Nephron (organoid): ENCODE data around the gene UNC13B.

Source experiments
- H3K27ac Mint-ChIP-seq, 3 experiments: 2 replicates each; pipeline ENCODE4 v1.8.0; 2020; ENCODE audit warnings: mixed read lengths in 3 of 3, mild to moderate bottlenecking in 2 of 3, moderate library complexity in 1 of 3
- H3K27me3 Mint-ChIP-seq: 2 replicates; pipeline ENCODE4 v1.8.0; 2021; ENCODE audit warnings: low read depth, mild to moderate bottlenecking, moderate library complexity, mixed read lengths
- H3K36me3 Mint-ChIP-seq: 2 replicates; pipeline ENCODE4 v1.8.0; 2020; ENCODE audit warnings: low read depth, mixed read lengths
- H3K4me1 Mint-ChIP-seq: 2 replicates; pipeline ENCODE4 v1.8.0; 2020; ENCODE audit warnings: mixed read lengths
- H3K4me3 Mint-ChIP-seq, 3 experiments: 2 replicates each; pipeline ENCODE4 v1.8.0; 2020; ENCODE audit warnings: mild to moderate bottlenecking in 3 of 3, mixed read lengths in 3 of 3, moderate library complexity in 2 of 3
- H3K9me3 Mint-ChIP-seq: 2 replicates; pipeline ENCODE4 v1.8.0; 2020; ENCODE audit warnings: mixed read lengths
- TF ChIP-seq, protein P1 (sequence below), 3 experiments: fragments of 200-600 bp; sonication (generic); IDR thresholded peaks; one replicate each; pipeline ENCODE4 v1.5.0; 2021; ENCODE audit warnings: antibody characterized with exemption in 3 of 3; ENCODE audit not compliant: unreplicated experiment in 3 of 3

UNC13B gene

DNA sequence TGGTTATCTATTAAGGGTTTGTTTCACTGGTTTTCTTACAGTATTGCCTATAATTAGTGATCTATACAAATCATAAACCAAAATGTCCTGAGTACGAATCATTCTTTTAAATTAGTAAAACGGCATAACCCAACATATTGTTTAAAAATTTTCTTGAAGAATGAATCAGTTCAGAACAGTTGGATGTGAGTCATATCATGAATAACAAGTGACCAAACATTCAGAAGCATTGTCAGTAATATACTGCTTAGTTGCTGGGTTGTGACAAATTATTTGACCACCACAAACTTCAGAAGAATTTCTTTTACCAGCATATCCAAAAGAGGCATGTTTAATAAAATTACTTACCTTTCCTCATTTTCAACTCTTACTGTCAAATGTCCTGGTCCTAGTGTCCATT lies 111.2 kb downstream of the UNC13B start:
- H3K4me3 Mint-ChIP-seq: no peak overlapping the region
- H3K4me1 Mint-ChIP-seq: no peaks in the 10 kb centered on the region
- peaks cover 3% of the 10 kb centered on the region for H3K27me3 Mint-ChIP-seq
- no peaks in the 10 kb centered on the region for H3K36me3 Mint-ChIP-seq
- TF ChIP-seq, protein P1, sequence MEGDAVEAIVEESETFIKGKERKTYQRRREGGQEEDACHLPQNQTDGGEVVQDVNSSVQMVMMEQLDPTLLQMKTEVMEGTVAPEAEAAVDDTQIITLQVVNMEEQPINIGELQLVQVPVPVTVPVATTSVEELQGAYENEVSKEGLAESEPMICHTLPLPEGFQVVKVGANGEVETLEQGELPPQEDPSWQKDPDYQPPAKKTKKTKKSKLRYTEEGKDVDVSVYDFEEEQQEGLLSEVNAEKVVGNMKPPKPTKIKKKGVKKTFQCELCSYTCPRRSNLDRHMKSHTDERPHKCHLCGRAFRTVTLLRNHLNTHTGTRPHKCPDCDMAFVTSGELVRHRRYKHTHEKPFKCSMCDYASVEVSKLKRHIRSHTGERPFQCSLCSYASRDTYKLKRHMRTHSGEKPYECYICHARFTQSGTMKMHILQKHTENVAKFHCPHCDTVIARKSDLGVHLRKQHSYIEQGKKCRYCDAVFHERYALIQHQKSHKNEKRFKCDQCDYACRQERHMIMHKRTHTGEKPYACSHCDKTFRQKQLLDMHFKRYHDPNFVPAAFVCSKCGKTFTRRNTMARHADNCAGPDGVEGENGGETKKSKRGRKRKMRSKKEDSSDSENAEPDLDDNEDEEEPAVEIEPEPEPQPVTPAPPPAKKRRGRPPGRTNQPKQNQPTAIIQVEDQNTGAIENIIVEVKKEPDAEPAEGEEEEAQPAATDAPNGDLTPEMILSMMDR (IDR thresholded peaks at IDR 0.05; ENCODE audit: unreplicated experiment in 3 of 3): no peak
- H3K27ac Mint-ChIP-seq: no peak overlapping the region
- no peaks in the 10 kb centered on the region for H3K9me3 Mint-ChIP-seq

DNA sequence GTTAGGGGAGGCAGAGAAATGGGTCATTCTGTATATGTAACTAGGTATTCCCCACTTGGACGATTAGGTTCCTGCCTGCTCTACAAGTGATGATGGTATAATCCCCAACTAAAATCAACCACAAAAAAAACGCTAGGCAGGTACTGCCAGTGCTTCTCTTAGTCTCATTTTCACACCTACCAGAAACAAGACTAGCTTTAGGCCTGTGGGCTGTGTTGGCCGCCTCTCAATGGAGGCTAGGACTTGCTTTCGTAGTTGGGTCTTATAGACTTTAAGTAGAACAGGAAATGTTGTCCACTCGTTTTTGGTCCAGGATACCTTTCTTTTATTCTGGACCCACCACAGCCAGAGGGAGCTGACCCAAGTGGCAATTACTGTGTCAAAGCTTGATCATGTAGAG lies 111.8 kb downstream of the UNC13B start:
- H3K27ac Mint-ChIP-seq: no peak overlapping the region

DNA sequence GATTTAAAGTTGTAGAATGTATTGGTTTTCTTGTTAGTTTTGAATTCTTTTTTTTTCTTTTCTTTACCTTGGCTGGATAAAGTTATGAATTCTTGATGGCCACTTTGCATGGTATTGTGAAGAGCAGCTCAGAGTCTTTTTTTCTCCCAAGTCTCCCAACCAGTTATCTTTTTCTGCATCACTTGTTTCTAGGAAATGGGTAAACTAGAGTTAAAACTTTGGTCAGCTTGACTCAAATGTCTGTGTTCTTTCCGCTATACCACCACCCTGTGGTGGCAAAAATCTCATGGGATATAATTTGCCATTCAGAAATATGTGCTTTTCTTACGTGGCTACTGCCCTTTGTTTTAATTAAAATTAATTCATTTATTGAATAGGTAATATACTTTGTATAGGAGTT lies 113.2 kb downstream of the UNC13B start:
- TF ChIP-seq, protein P1 (IDR thresholded peaks at IDR 0.05; ENCODE audit: unreplicated experiment in 3 of 3): no peak
- Mint-ChIP-seq H3K4me3 (no peak overlapping the region), H3K27ac (no peak overlapping the region), H3K4me1 (no peaks in the 10 kb centered on the region), H3K9me3 (no peaks in the 10 kb centered on the region), H3K27me3 (peaks cover 3% of the 10 kb centered on the region), H3K36me3 (no peaks in the 10 kb centered on the region)

More for the DNA sequence above, 111.8 kb downstream of the UNC13B start:
- peaks cover 3% of the 10 kb centered on the region for H3K27me3 Mint-ChIP-seq
- H3K36me3 Mint-ChIP-seq: no peaks in the 10 kb centered on the region
- TF ChIP-seq, protein P1 (IDR thresholded peaks at IDR 0.05; ENCODE audit: unreplicated experiment in 3 of 3): no peak
- no peak overlapping the region for H3K4me3 Mint-ChIP-seq
- H3K4me1 Mint-ChIP-seq: no peaks in the 10 kb centered on the region
- H3K9me3 Mint-ChIP-seq: no peaks in the 10 kb centered on the region

DNA sequence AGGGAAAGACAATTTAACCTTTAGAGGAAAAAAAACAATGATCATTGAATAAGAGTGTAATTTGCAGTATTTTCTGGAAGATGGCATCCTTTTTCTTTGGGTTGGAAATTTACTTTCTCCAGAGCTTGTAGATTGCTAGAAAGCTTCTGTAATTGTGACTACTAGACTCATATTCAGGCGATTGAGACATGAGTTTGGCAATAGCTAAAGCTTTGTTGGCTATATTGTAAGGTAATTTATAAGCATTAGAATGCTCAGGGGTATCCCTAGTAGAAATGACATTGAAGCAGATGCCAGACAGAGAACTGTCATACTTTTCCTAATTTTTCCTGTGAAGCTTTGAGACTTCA lies 115.3 kb downstream of the UNC13B start:
- Mint-ChIP-seq H3K27ac (no peak overlapping the region), H3K9me3 (no peaks in the 10 kb centered on the region), H3K4me3 (no peak overlapping the region), H3K27me3 (peaks cover 3% of the 10 kb centered on the region), H3K4me1 (no peaks in the 10 kb centered on the region), H3K36me3 (no peaks in the 10 kb centered on the region)
- TF ChIP-seq, protein P1 (IDR thresholded peaks at IDR 0.05; ENCODE audit: unreplicated experiment in 3 of 3): no peak

DNA sequence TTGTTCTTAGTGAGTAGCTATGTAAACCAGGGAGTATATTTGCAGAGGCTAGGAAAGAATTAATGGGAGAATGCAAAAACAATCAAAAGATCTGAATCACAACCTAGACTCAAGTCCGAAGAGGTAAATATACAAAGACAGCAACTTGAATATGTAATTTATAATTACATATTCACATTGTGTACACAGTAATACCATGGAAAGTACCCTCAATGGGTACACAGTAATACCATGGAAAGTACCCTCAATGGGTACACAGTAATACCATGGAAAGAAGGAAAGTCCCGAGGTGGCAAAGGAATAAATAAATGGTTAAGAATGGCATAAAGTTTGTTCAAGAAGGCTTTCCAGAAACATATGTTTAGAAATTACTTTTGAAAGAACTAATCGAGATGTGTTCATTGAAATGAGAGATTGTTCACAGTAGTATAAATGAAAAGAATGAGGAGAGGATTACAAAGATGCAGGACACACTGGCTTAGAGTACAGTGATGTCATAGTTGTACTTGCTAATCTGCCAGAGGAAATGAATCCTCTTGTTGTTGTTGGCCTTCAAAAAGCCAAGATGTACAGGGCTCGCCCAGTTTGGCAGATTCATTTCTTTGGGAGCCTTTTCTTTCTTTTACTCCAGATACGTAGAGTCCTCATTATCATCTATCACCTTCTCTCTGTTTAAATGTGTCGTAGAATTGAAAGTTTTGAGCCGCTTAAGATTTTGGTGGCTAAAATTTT lies 116.0 kb downstream of the UNC13B start:
- Mint-ChIP-seq H3K4me3 (no peak overlapping the region), H3K9me3 (no peaks in the 10 kb centered on the region), H3K27ac (peak overlapping the region in 1 of 3 experiments; percentile 47), H3K4me1 (no peaks in the 10 kb centered on the region), H3K36me3 (no peaks in the 10 kb centered on the region), H3K27me3 (peaks cover 3% of the 10 kb centered on the region)
- TF ChIP-seq, protein P1 (IDR thresholded peaks at IDR 0.05; ENCODE audit: unreplicated experiment in 3 of 3): no peak

DNA sequence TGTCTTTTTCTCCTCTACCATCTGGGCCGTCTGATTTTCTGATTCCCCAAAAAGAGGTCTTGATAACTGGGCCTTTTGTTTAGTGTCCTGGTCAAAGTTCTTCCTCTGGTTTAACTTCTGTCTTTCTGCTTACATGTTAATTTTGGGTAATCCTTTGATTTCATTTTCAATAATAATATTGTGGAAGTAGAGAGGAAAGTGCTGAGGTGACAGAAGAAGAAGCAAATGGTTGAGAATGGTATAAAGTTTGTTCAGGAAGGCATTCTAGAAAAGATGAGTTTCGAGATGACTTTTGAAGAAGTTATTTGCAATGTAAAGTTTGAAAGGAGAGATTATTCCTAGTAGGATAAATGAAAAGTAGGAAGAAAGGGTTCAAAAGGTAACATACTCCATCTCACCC lies 118.1 kb downstream of the UNC13B start:
- H3K27ac Mint-ChIP-seq: no peak overlapping the region
- no peaks in the 10 kb centered on the region for H3K4me1 Mint-ChIP-seq
- no peak overlapping the region for H3K4me3 Mint-ChIP-seq
- no peaks in the 10 kb centered on the region for H3K9me3 Mint-ChIP-seq
- peaks cover 3% of the 10 kb centered on the region for H3K27me3 Mint-ChIP-seq
- H3K36me3 Mint-ChIP-seq: no peaks in the 10 kb centered on the region
- TF ChIP-seq, protein P1 (IDR thresholded peaks at IDR 0.05; ENCODE audit: unreplicated experiment in 3 of 3): no peak
